HL-60 (cell line): ENCODE results near the gene NRP2.

Source experiments
- DNase-seq, 2 experiments: peaks; one replicate each; pipeline ENCODE4 v3.0.0-alpha.2; 2010 to 2020; ENCODE audit warnings: low read depth in 1 of 2, low spot score in 1 of 2
- H3K27ac ChIP-seq: fragments of 250-450 bp; sonication (Bioruptor Pico); replicated peaks from 2 replicates; pipeline ENCODE4 v1.5.1; 2020; ENCODE audit warnings: mild to moderate bottlenecking, moderate library complexity
- H3K27me3 ChIP-seq: fragments of 250-450 bp; sonication (Bioruptor Pico); 2 replicates; pipeline ENCODE4 v1.5.1; 2021; ENCODE audit warnings: mild to moderate bottlenecking, moderate library complexity; ENCODE audit not compliant: insufficient read depth, poor library complexity, severe bottlenecking
- H3K4me3 ChIP-seq: replicated peaks from 2 replicates; pipeline ENCODE4 v1.5.1; 2011; ENCODE audit warnings: mild to moderate bottlenecking, control low read depth, low read length; ENCODE audit not compliant: insufficient read depth
- CTCF ChIP-seq: IDR thresholded peaks from one replicate; pipeline ENCODE4 v1.5.1; 2011; ENCODE audit warnings: low read length, control low read depth, inconsistent platforms; ENCODE audit not compliant: insufficient read depth
- GABPA ChIP-seq: IDR thresholded peaks from 2 replicates; pipeline ENCODE4 v1.6.1; 2012; ENCODE audit warnings: low read depth
- POLR2AphosphoS5 ChIP-seq: IDR thresholded peaks from 2 replicates; pipeline ENCODE4 v1.6.1; 2012; ENCODE audit warnings: low read depth
- REST ChIP-seq: IDR thresholded peaks from 2 replicates; pipeline ENCODE4 v1.6.1; 2012; ENCODE audit warnings: low read depth; ENCODE audit not compliant: insufficient replicate concordance
- SPI1 ChIP-seq: IDR thresholded peaks from 2 replicates; pipeline ENCODE4 v1.6.1; 2012; ENCODE audit warnings: low read depth, mild to moderate bottlenecking, borderline replicate concordance

The NRP2 gene

GRCh38 chr2:205701509-205701908 lies 19.2 kb downstream of the NRP2 start:
- TF ChIP-seq SPI1 (no peak), REST (no peak), GABPA (no peak), POLR2AphosphoS5 (no peak), CTCF (no peak)
- no peaks in the 10 kb centered on the region for H3K27me3 ChIP-seq
- no peak overlapping the region for H3K27ac ChIP-seq
- H3K4me3 ChIP-seq: no peak overlapping the region
- no peak for DNase-seq

- DNase-seq: no peak
- Histone ChIP-seq H3K4me3 (no peak overlapping the region), H3K27me3 (no peaks in the 10 kb centered on the region), H3K27ac (no peak overlapping the region)
- no peak for TF ChIP-seq SPI1
- no peak for TF ChIP-seq GABPA
- TF ChIP-seq POLR2AphosphoS5: no peak
- TF ChIP-seq REST: no peak
- no peak for TF ChIP-seq CTCF
Observed at GRCh38 chr2:205702576-205702975, 20.3 kb downstream of the NRP2 start.

- Histone ChIP-seq H3K27me3 (no peaks in the 10 kb centered on the region), H3K27ac (no peak overlapping the region), H3K4me3 (no peak overlapping the region)
- DNase-seq: no peak
- TF ChIP-seq SPI1 (no peak), CTCF (no peak), POLR2AphosphoS5 (no peak)
Observed at GRCh38 chr2:205703471-205704126, 21.3 kb downstream of the NRP2 start.
